AG04450 (cell line): ENCODE data around the gene CCDC85B. TPM values are rescaled to one million over a fixed set of nuclear protein-coding genes. Genes with fewer than 3 reads are reported as not detected.

Experiments
- CTCF ChIA-PET: fragments of 300-600, 350-600 bp; formaldehyde crosslinking; extraction: SDS; loops from one replicate; lab custom pipeline; 2022; ENCODE audit warnings: antibody characterized with exemption, inconsistent platforms; lab: Charles Lee
- POLR2A ChIA-PET: fragments of 350-600 bp; formaldehyde crosslinking; extraction: SDS; loops from one replicate; lab custom pipeline; 2021; ENCODE audit warnings: antibody characterized with exemption, inconsistent platforms; lab: Yijun Ruan, JAX
- DNase-seq: peaks from one replicate; pipeline ENCODE4 v3.0.0-alpha.2; 2011; ENCODE audit warnings: low read depth, low spot score
- H3K27ac ChIP-seq: one replicate; pipeline ENCODE4 v1.5.1; 2012; ENCODE audit warnings: low read depth, low read length, control low read depth
- H3K27me3 ChIP-seq: one replicate; pipeline ENCODE4 v1.6.0; 2012; ENCODE audit warnings: low read length; ENCODE audit not compliant: control insufficient read depth, insufficient read depth
- H3K4me3 ChIP-seq: 2 replicates; pipeline ENCODE4 v1.5.1; 2011; ENCODE audit warnings: mild to moderate bottlenecking, low read depth, low read length, control low read depth
- H3K9me3 ChIP-seq: 2 replicates; pipeline ENCODE4 v1.5.1; 2012; ENCODE audit warnings: low read length; ENCODE audit not compliant: control insufficient read depth, insufficient read depth
- CTCF ChIP-seq: IDR thresholded peaks from 2 replicates; pipeline ENCODE4 v1.5.1; 2011; ENCODE audit warnings: low read depth, low read length, control low read depth, inconsistent platforms
- polyA plus RNA-seq: library from polyadenylated mRNA; depleted of rRNA; stranded (reverse); fragments of >200 nt; gene quantifications from 2 replicates; pipeline ENCODE4 v1.2.3, GENCODE V29; 2011

The CCDC85B gene
- polyA plus RNA-seq, 1 experiment = 13.1 TPM

DNA sequence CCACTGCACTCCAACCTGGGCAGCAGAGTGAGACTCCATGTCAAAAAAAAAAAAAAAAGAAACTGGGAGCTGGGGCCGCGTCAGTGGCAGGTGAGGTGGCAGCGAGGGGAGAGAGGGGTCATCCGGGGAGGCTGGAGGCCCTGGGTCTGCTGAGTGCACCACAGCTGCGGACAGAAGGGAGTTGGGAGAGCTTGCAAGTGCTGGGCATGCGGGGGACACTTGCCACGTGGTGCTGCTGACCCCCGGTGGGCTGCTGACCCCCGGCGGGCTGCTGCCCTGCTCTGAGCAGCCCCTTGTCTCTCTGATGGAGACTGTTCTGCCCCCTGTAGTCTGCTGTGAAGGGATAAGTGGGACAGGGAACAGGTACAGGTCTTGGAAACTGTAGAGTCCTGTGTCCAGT, 31.4 kb downstream of the CCDC85B start:
- ChIA-PET CTCF (interaction anchor here (1.0 to 2.0 kb wide), 3 partner anchors 33 to 101 kb away, joined by 3 to 8 read pairs (median 4); partner anchors contain the start of gene FIBP), POLR2A (interaction anchor here (0.5 to 1.8 kb wide), 4 partner anchors 21 to 31 kb away, joined by 3 to 7 read pairs (median 4); partner anchors contain the start of genes CCDC85B and FOSL1)
- TF ChIP-seq CTCF = no peak
- no peaks in the 10 kb centered on the region for H3K27me3 ChIP-seq
- peak overlapping the region; percentile 52 for H3K27ac ChIP-seq
- peaks cover 11% of the 10 kb centered on the region; the same call in 1 of the 2 replicates for H3K9me3 ChIP-seq
- no peak for DNase-seq
- no peak overlapping the region for H3K4me3 ChIP-seq

DNA sequence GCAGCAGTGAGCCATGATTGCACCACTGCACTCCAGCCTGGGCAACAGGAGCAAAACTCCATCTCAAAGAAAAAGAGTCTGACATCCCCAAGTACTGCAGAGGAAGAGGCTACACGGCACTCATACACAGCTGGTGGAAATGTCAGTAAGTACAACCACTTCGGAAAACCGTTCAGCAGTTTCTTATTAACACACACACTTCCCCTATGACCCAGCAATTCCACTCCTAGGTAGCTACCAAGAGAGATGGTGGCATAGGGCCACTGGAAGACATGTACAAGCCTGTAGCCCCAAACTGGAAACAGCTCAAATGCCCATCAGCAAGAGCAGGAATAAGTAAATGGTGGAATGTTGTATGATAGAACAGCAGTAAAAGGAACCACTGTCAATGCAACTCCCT, 32.1 kb downstream of the CCDC85B start:
- peaks cover 10% of the 10 kb centered on the region; the same call in 1 of the 2 replicates for H3K9me3 ChIP-seq
- no peak for TF ChIP-seq CTCF

DNA sequence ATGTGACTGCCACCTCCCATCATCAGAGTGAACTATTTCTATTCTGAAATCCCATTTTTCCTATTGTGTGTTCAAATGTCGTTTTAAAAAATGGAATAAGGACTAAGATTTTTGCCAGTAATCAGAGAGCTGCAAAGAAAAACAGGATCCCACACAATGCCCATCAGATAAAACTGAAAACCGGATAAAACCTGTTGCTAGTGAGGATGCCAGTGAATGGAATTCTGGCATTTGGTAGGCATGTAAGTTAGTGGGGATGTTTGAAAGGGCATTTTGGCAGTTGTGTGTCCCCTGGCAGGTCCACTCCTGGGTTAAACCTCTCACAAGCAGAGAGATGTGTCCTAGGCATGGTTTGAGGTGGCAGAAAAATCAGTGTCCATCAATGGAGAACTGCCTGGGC, 34.9 kb downstream of the CCDC85B start:
- DNase-seq = no peak
- no peak overlapping the region for H3K4me3 ChIP-seq
- no peaks in the 10 kb centered on the region for H3K27me3 ChIP-seq
- CTCF ChIA-PET = interaction anchor here (1.0 kb wide), 1 partner anchor 37 kb away, joined by 3 read pairs; no protein-coding TSS in a partner anchor
- H3K9me3 ChIP-seq = no peaks in the 10 kb centered on the region; the same call in 1 of the 2 replicates
- H3K27ac ChIP-seq = peak overlapping the region; percentile 21
- TF ChIP-seq CTCF = no peak
- POLR2A ChIA-PET = no interaction called here

More for the DNA sequence above, 32.1 kb downstream of the CCDC85B start:
- Histone ChIP-seq H3K27ac (no peak overlapping the region), H3K4me3 (no peak overlapping the region), H3K27me3 (no peaks in the 10 kb centered on the region)
- no peak for DNase-seq
- POLR2A ChIA-PET = interaction anchor here (0.9 kb wide), 1 partner anchor 22 kb away, joined by 3 read pairs; the partner anchor contains the start of gene FOSL1
- CTCF ChIA-PET = interaction anchor here (2.0 kb wide), 1 partner anchor 100 kb away, joined by 4 read pairs; no protein-coding TSS in a partner anchor

- Histone ChIP-seq H3K27me3 (no peaks in the 10 kb centered on the region), H3K4me3 (no peak overlapping the region), H3K27ac (no peak overlapping the region), H3K9me3 (no peaks in the 10 kb centered on the region)
- TF ChIP-seq CTCF = no peak
- DNase-seq = no peak
- ChIA-PET CTCF (interaction anchor here (0.6 kb wide), 2 partner anchors 9 to 26 kb away, joined by 3 read pairs; no protein-coding TSS in a partner anchor), POLR2A (interaction anchor here (1.4 kb wide), 1 partner anchor 12 kb away, joined by 5 read pairs; no protein-coding TSS in a partner anchor)
Measured at GRCh38 chr11:65927904-65928397, 37.5 kb downstream of the CCDC85B start.

DNA sequence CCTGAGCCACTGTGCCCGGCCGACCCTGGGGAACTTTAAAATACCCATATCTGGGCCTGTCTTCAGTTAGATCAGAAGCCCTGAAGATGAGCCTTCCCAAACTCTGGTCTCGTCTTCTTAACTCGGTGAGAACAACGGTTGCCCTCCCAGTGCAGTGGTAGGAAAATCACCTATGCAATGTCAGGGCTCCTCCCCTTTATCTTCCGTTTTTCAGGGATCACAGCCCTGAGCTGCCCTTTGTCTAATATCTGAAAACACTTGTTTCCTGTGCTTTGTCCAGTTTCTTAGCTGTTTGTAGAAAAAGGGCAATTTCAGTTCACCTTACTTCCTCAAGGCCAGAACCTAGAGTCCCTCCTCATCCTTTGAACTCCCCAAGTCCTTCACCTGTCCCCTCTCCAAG, 38.2 kb downstream of the CCDC85B start:
- no peaks in the 10 kb centered on the region for H3K27me3 ChIP-seq
- no peak for TF ChIP-seq CTCF
- POLR2A ChIA-PET = no interaction called here
- no peaks in the 10 kb centered on the region for H3K9me3 ChIP-seq
- no peak overlapping the region for H3K27ac ChIP-seq
- no peak overlapping the region for H3K4me3 ChIP-seq
- DNase-seq = no peak
- CTCF ChIA-PET = no interaction called here
